OCI-LY3 (cell line): ENCODE data around the gene CD4.
"Not testable (repeated sequence)": the region's sequence is repeated elsewhere in the genome, so short reads cannot be mapped to it uniquely, and the experiment has no call there.

ENCODE experiments used
- EZH2phosphoT487 ChIP-seq: fragments of 200-600 bp; shearing (Covaris generic); IDR thresholded peaks from 2 replicates; pipeline ENCODE4 v1.6.1; 2018; ENCODE audit warnings: antibody characterized with exemption, mixed run types, low read depth
- TF ChIP-seq, protein P1 (sequence below): fragments of 200-600, 300-600 bp; sonication (generic); IDR thresholded peaks from 2 replicates; pipeline ENCODE4 v1.5.1; 2014; ENCODE audit warnings: antibody characterized with exemption, low read length, low read depth

- TF ChIP-seq, protein P1, sequence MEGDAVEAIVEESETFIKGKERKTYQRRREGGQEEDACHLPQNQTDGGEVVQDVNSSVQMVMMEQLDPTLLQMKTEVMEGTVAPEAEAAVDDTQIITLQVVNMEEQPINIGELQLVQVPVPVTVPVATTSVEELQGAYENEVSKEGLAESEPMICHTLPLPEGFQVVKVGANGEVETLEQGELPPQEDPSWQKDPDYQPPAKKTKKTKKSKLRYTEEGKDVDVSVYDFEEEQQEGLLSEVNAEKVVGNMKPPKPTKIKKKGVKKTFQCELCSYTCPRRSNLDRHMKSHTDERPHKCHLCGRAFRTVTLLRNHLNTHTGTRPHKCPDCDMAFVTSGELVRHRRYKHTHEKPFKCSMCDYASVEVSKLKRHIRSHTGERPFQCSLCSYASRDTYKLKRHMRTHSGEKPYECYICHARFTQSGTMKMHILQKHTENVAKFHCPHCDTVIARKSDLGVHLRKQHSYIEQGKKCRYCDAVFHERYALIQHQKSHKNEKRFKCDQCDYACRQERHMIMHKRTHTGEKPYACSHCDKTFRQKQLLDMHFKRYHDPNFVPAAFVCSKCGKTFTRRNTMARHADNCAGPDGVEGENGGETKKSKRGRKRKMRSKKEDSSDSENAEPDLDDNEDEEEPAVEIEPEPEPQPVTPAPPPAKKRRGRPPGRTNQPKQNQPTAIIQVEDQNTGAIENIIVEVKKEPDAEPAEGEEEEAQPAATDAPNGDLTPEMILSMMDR: not testable (repeated sequence)
- not testable (repeated sequence) for TF ChIP-seq EZH2phosphoT487
Measured at GRCh38 chr12:6865307-6865706, 76.0 kb downstream of the CD4 start.
